SK-N-MC (cell line): ENCODE results near the gene G6PC2.

Source experiments
- EZH2 ChIP-seq: fragments of 200-600 bp; sonication (generic); IDR thresholded peaks from one replicate; pipeline ENCODE4 v1.6.1; 2017; ENCODE audit warnings: antibody characterized with exemption
- POLR2AphosphoS5 ChIP-seq: IDR thresholded peaks from 2 replicates; pipeline ENCODE4 v1.6.1; 2012; ENCODE audit warnings: mild to moderate bottlenecking, low read depth, low read length, borderline replicate concordance

DNA sequence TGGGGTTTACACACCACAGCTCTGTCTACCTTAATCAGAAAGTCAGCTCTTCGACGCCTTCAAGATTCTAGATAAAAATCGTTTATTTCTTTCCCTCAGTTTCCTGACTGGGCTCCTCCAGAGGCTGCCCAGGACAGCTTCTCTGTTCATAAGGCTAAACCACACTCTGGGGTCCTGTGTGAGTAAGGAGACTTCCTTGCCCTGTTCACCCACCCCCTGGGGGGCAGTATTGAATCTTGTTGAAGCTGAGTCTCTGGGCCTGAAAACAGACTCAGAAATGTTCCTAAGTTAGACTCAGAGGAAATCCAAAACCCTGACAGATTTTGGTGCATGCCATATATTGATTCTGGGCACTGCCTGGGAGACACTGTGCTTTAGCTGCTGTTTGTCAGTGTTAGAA is 43.0 kb downstream of the G6PC2 start:
- no peak for TF ChIP-seq POLR2AphosphoS5
- TF ChIP-seq EZH2 = no peak
